Bronchial epithelial cell (primary cell): ENCODE data around the gene AKAP11. TPM values are rescaled to one million over a fixed set of nuclear protein-coding genes. Genes with fewer than 3 reads are reported as not detected.
A peak's percentile ranks its signal among the peaks of the same experiment; 100 is the strongest.

Source experiments
- DNase-seq: peaks from one replicate; pipeline ENCODE4 v3.0.0-alpha.2; 2010; ENCODE audit warnings: low read depth
- FAIRE-seq: peaks from 2 replicates; lab custom pipeline; 2011; peaks lifted over from hg19 to GRCh38; lab: Jason Lieb, UNC
- H3K27me3 ChIP-seq: 2 replicates; pipeline ENCODE4 v1.5.1; 2011; ENCODE audit warnings: low read length; ENCODE audit not compliant: control insufficient read depth, insufficient read depth
- H3K36me3 ChIP-seq: 2 replicates; pipeline ENCODE4 v1.5.1; 2011; ENCODE audit warnings: low read length; ENCODE audit not compliant: control insufficient read depth, insufficient read depth
- H3K4me3 ChIP-seq: 2 replicates; pipeline ENCODE4 v1.5.1; 2011; ENCODE audit warnings: mild to moderate bottlenecking, low read depth, low read length, control low read depth
- CTCF ChIP-seq: IDR thresholded peaks from 2 replicates; pipeline ENCODE4 v1.5.1; 2011; ENCODE audit warnings: mild to moderate bottlenecking, moderate library complexity, low read length, control low read depth, inconsistent platforms; ENCODE audit not compliant: insufficient read depth, severe bottlenecking
- total RNA-seq: library from RNA; depleted of rRNA; stranded (reverse); fragments of >200 nt; gene quantifications from 2 replicates; pipeline ENCODE4 v1.2.1, GENCODE V29; 2014

AKAP11 gene
- total RNA-seq, 1 donor from 2014 or later: 13.4 TPM

GRCh38 chr13:42232671-42233070, 39.3 kb upstream of the AKAP11 start:
- TF ChIP-seq CTCF: no peak
- no peaks in the 10 kb centered on the region for H3K27me3 ChIP-seq
- H3K4me3 ChIP-seq: no peak overlapping the region
- DNase-seq (no peak), FAIRE-seq (no peak)
- peaks cover 2% of the 10 kb centered on the region for H3K36me3 ChIP-seq

- FAIRE-seq: no peak
- Histone ChIP-seq H3K36me3 (peaks cover 2% of the 10 kb centered on the region), H3K27me3 (no peaks in the 10 kb centered on the region), H3K4me3 (no peak overlapping the region)
- no peak for TF ChIP-seq CTCF
- DNase-seq: no peak
Observed at GRCh38 chr13:42233726-42234125, 38.2 kb upstream of the AKAP11 start.

- Histone ChIP-seq H3K27me3 (no peaks in the 10 kb centered on the region), H3K4me3 (no peak overlapping the region), H3K36me3 (no peaks in the 10 kb centered on the region)
- DNase-seq (no peak), FAIRE-seq (no peak)
- no peak for TF ChIP-seq CTCF
Observed at GRCh38 chr13:42239161-42239560, 32.8 kb upstream of the AKAP11 start.

- Histone ChIP-seq H3K36me3 (no peaks in the 10 kb centered on the region), H3K27me3 (no peaks in the 10 kb centered on the region), H3K4me3 (no peak overlapping the region)
- peak; percentile 58 for DNase-seq
- FAIRE-seq: no peak
- TF ChIP-seq CTCF: no peak
Observed at GRCh38 chr13:42239644-42240043, 32.3 kb upstream of the AKAP11 start.

- no peaks in the 10 kb centered on the region for H3K27me3 ChIP-seq
- DNase-seq (no peak), FAIRE-seq (peak; percentile 86)
- no peak overlapping the region for H3K4me3 ChIP-seq
- TF ChIP-seq CTCF: no peak
- no peaks in the 10 kb centered on the region for H3K36me3 ChIP-seq
Observed at GRCh38 chr13:42246541-42246940, 25.4 kb upstream of the AKAP11 start.

- no peaks in the 10 kb centered on the region for H3K27me3 ChIP-seq
- no peak overlapping the region for H3K4me3 ChIP-seq
- FAIRE-seq: no peak
- DNase-seq: peak; percentile 67
- no peaks in the 10 kb centered on the region for H3K36me3 ChIP-seq
- TF ChIP-seq CTCF: no peak
Observed at GRCh38 chr13:42247883-42248282, 24.1 kb upstream of the AKAP11 start.
